GDM1 (cell line): Measurements from ENCODE around the gene VDR.
"Not testable (repeated sequence)": the region's sequence is repeated elsewhere in the genome, so short reads cannot be mapped to it uniquely, and the experiment has no call there.

Source experiments
- DNase-seq: peaks from one replicate; lab custom pipeline; 2025; lab: John Stamatoyannopoulos, UW

The VDR gene

GRCh38 chr12:47813511-47814196 is 91.1 kb downstream of the VDR start:
- DNase-seq: peak; percentile 74

GRCh38 chr12:47812797-47813510 is 91.8 kb downstream of the VDR start:
- peak; percentile 94 for DNase-seq

GRCh38 chr12:47811581-47812484 is 93.0 kb downstream of the VDR start:
- no peak for DNase-seq

- DNase-seq: no peak
Observed at GRCh38 chr12:47811072-47811396, 93.8 kb downstream of the VDR start.

- DNase-seq: not testable (repeated sequence)
Observed at GRCh38 chr12:47809518-47809917, 95.3 kb downstream of the VDR start.

GRCh38 chr12:47808574-47809365 is 96.0 kb downstream of the VDR start:
- DNase-seq: no peak

GRCh38 chr12:47808050-47808449 is 96.7 kb downstream of the VDR start:
- DNase-seq: peak; percentile 56

- no peak for DNase-seq
Observed at GRCh38 chr12:47807338-47807737, 97.5 kb downstream of the VDR start.

- DNase-seq: no peak
Observed at GRCh38 chr12:47805417-47805816, 99.4 kb downstream of the VDR start.

- DNase-seq: no peak
Observed at GRCh38 chr12:47804171-47804570, 100.6 kb downstream of the VDR start.

- peak; percentile 15 for DNase-seq
Observed at GRCh38 chr12:47803191-47803875, 101.5 kb downstream of the VDR start.

- DNase-seq: no peak
Observed at GRCh38 chr12:47802312-47802711, 102.5 kb downstream of the VDR start.

GRCh38 chr12:47801904-47802246 is 102.9 kb downstream of the VDR start:
- no peak for DNase-seq

- no peak for DNase-seq
Observed at GRCh38 chr12:47801170-47801903, 103.5 kb downstream of the VDR start.

- no peak for DNase-seq
Observed at GRCh38 chr12:47800582-47800981, 104.2 kb downstream of the VDR start.

- no peak for DNase-seq
Observed at GRCh38 chr12:47799357-47799955, 105.3 kb downstream of the VDR start.

GRCh38 chr12:47798382-47798948 is 106.3 kb downstream of the VDR start:
- DNase-seq: no peak

- DNase-seq: no peak
Observed at GRCh38 chr12:47797441-47797840, 107.4 kb downstream of the VDR start.

GRCh38 chr12:47795814-47796411 is 108.9 kb downstream of the VDR start:
- no peak for DNase-seq
